T-helper 17 cell (primary cell): ENCODE results near the gene COLGALT1. TPM values are rescaled to one million over a fixed set of nuclear protein-coding genes. Genes with fewer than 3 reads are reported as not detected.
"Not testable (repeated sequence)": the region's sequence is repeated elsewhere in the genome, so short reads cannot be mapped to it uniquely, and the experiment has no call there.

Experiments
- ATAC-seq: fragments of 150-1000 bp; cut with Tn5 transposase; 2 replicates; pipeline ENCODE4 v1.10.0; 2021; ENCODE audit warnings: mild to moderate bottlenecking, moderate library complexity
- DNase-seq, 3 donors: peaks; one replicate each; pipeline versions ENCODE4 v3.0.0 to v3.0.0-alpha.2; 2020 to 2021
- H3K9me3 ChIP-seq: one replicate; pipeline ENCODE4 v1.7.0; 2013; ENCODE audit warnings: low read length, mild to moderate bottlenecking; ENCODE audit not compliant: control insufficient read depth, poor library complexity, severe bottlenecking
- H3K27ac Mint-ChIP-seq: one replicate; pipeline ENCODE4 v1.8.0; 2022; ENCODE audit warnings: mild to moderate bottlenecking, moderate library complexity, mixed read lengths
- H3K27me3 Mint-ChIP-seq: one replicate; pipeline ENCODE4 v1.8.0; 2022; ENCODE audit warnings: mixed read lengths
- H3K36me3 Mint-ChIP-seq: one replicate; pipeline ENCODE4 v1.8.0; 2022; ENCODE audit warnings: low read depth, mixed read lengths
- H3K4me1 Mint-ChIP-seq: one replicate; pipeline ENCODE4 v1.8.0; 2022; ENCODE audit warnings: mild to moderate bottlenecking, mixed read lengths
- H3K4me3 Mint-ChIP-seq: one replicate; pipeline ENCODE4 v1.8.0; 2022; ENCODE audit warnings: mild to moderate bottlenecking, moderate library complexity, mixed read lengths
- total RNA-seq, 4 donors: library from RNA in 2 of 4; stranded (reverse) in 2 of 4; gene quantifications; one replicate each; pipeline ENCODE4 v1.2.3 and lab custom pipeline; 2022 to 2026

Gene COLGALT1
- total RNA-seq: 10 to 100 TPM; 42.1 to 42.4 TPM
- total RNA-seq (lab: John Stamatoyannopoulos, UW): 59.4 to 77.3 reads per million in 2 donors

- Mint-ChIP-seq H3K4me1 (peaks cover 10% of the 10 kb centered on the region), H3K27ac (peak within 1 kb of the TSS; percentile 39), H3K27me3 (no peaks in the 10 kb centered on the region), H3K36me3 (peaks cover 6% of the 10 kb centered on the region), H3K4me3 (peak within 1 kb of the TSS; percentile 89)
- no peaks in the 10 kb centered on the region for H3K9me3 ChIP-seq
- DNase-seq (peak; percentile 94 to 98 (median 95)), ATAC-seq (peak; percentile 99)
These were observed at the start of gene COLGALT1 for GRCh38 chr19:17555480-17555928. Gene COLGALT1, plus strand, starts transcription at chr19:17555649. Its CDS starts 65 bp downstream, at chr19:17555714.

GRCh38 chr19:17506745-17507144 lies 48.7 kb upstream of the COLGALT1 start:
- DNase-seq (no peak), ATAC-seq (no peak)
- H3K9me3 ChIP-seq: no peaks in the 10 kb centered on the region
- Mint-ChIP-seq H3K27ac (no peak overlapping the region), H3K4me1 (peaks cover 15% of the 10 kb centered on the region), H3K4me3 (no peak overlapping the region), H3K36me3 (peaks cover 4% of the 10 kb centered on the region), H3K27me3 (no peaks in the 10 kb centered on the region)

- H3K27ac Mint-ChIP-seq, H3K9me3 ChIP-seq: not testable (repeated sequence)
These were observed 46.9 kb upstream of the COLGALT1 start for GRCh38 chr19:17508558-17508933.

GRCh38 chr19:17510220-17510993 lies 45.0 kb upstream of the COLGALT1 start:
- H3K36me3 Mint-ChIP-seq: peaks cover 2% of the 10 kb centered on the region
- no peak for DNase-seq

More at GRCh38 chr19:17508558-17508933, 46.9 kb upstream of the COLGALT1 start:
- ATAC-seq, DNase-seq, H3K36me3 Mint-ChIP-seq, H3K27me3 Mint-ChIP-seq: not testable (repeated sequence)
- H3K4me1 Mint-ChIP-seq: peaks cover 18% of the 10 kb centered on the region
- peak overlapping the region; percentile 33 for H3K4me3 Mint-ChIP-seq

GRCh38 chr19:17511724-17512573 lies 43.5 kb upstream of the COLGALT1 start:
- peak; percentile 80 for ATAC-seq
- H3K27ac Mint-ChIP-seq: peak overlapping the region; percentile 96
- H3K9me3 ChIP-seq: no peaks in the 10 kb centered on the region
- no peaks in the 10 kb centered on the region for H3K27me3 Mint-ChIP-seq
- peaks cover 18% of the 10 kb centered on the region for H3K4me1 Mint-ChIP-seq
- H3K4me3 Mint-ChIP-seq: peak overlapping the region; percentile 100
- peaks cover 2% of the 10 kb centered on the region for H3K36me3 Mint-ChIP-seq
- peak; percentile 74 to 78 (median 76) for DNase-seq

More at GRCh38 chr19:17510220-17510993, 45.0 kb upstream of the COLGALT1 start:
- H3K4me3 Mint-ChIP-seq: peak overlapping the region; percentile 100
- ATAC-seq: no peak
- no peaks in the 10 kb centered on the region for H3K27me3 Mint-ChIP-seq
- no peaks in the 10 kb centered on the region for H3K9me3 ChIP-seq
- H3K27ac Mint-ChIP-seq: peak overlapping the region; percentile 96
- peaks cover 18% of the 10 kb centered on the region for H3K4me1 Mint-ChIP-seq

GRCh38 chr19:17512574-17512939 lies 42.9 kb upstream of the COLGALT1 start:
- no peak for DNase-seq
- H3K27ac Mint-ChIP-seq: peak overlapping the region; percentile 96
- H3K4me3 Mint-ChIP-seq: peak overlapping the region; percentile 100
- H3K27me3 Mint-ChIP-seq: no peaks in the 10 kb centered on the region
- ATAC-seq: no peak
- peaks cover 18% of the 10 kb centered on the region for H3K4me1 Mint-ChIP-seq
- peaks cover 4% of the 10 kb centered on the region for H3K36me3 Mint-ChIP-seq
- no peaks in the 10 kb centered on the region for H3K9me3 ChIP-seq

- Mint-ChIP-seq H3K36me3 (peaks cover 4% of the 10 kb centered on the region), H3K27ac (no peak overlapping the region)
These were observed 39.9 kb upstream of the COLGALT1 start for GRCh38 chr19:17515408-17516149.

GRCh38 chr19:17517898-17518297 lies 37.6 kb upstream of the COLGALT1 start:
- H3K27me3 Mint-ChIP-seq: no peaks in the 10 kb centered on the region
- peaks cover 6% of the 10 kb centered on the region for H3K4me1 Mint-ChIP-seq

More at GRCh38 chr19:17515408-17516149, 39.9 kb upstream of the COLGALT1 start:
- ATAC-seq (no peak), DNase-seq (no peak)
- Mint-ChIP-seq H3K27me3 (no peaks in the 10 kb centered on the region), H3K4me3 (no peak overlapping the region), H3K4me1 (peaks cover 11% of the 10 kb centered on the region)
- no peaks in the 10 kb centered on the region for H3K9me3 ChIP-seq

GRCh38 chr19:17518654-17519053 lies 36.8 kb upstream of the COLGALT1 start:
- H3K27me3 Mint-ChIP-seq, H3K9me3 ChIP-seq, ATAC-seq, H3K27ac Mint-ChIP-seq, H3K36me3 Mint-ChIP-seq, H3K4me3 Mint-ChIP-seq, DNase-seq: not testable (repeated sequence)
- H3K4me1 Mint-ChIP-seq: peaks cover 13% of the 10 kb centered on the region

More at GRCh38 chr19:17517898-17518297, 37.6 kb upstream of the COLGALT1 start:
- ATAC-seq (no peak), DNase-seq (no peak)
- Mint-ChIP-seq H3K36me3 (peaks cover 2% of the 10 kb centered on the region), H3K4me3 (no peak overlapping the region), H3K27ac (no peak overlapping the region)
- H3K9me3 ChIP-seq: no peaks in the 10 kb centered on the region

- ATAC-seq (no peak), DNase-seq (no peak)
- H3K9me3 ChIP-seq: no peaks in the 10 kb centered on the region
- H3K27me3 Mint-ChIP-seq: no peaks in the 10 kb centered on the region
- peaks cover 21% of the 10 kb centered on the region for H3K4me1 Mint-ChIP-seq
- no peak overlapping the region for H3K4me3 Mint-ChIP-seq
- H3K36me3 Mint-ChIP-seq: peaks cover 2% of the 10 kb centered on the region
- no peak overlapping the region for H3K27ac Mint-ChIP-seq
These were observed 35.5 kb upstream of the COLGALT1 start for GRCh38 chr19:17519967-17520366.

GRCh38 chr19:17520865-17521264 lies 34.6 kb upstream of the COLGALT1 start:
- DNase-seq: no peak
- H3K27me3 Mint-ChIP-seq: no peaks in the 10 kb centered on the region
- ATAC-seq: no peak
- no peak overlapping the region for H3K27ac Mint-ChIP-seq
- H3K36me3 Mint-ChIP-seq: peaks cover 2% of the 10 kb centered on the region
- peaks cover 21% of the 10 kb centered on the region for H3K4me1 Mint-ChIP-seq
- H3K9me3 ChIP-seq: no peaks in the 10 kb centered on the region
- H3K4me3 Mint-ChIP-seq: no peak overlapping the region

GRCh38 chr19:17522988-17523872 lies 32.2 kb upstream of the COLGALT1 start:
- peaks cover 21% of the 10 kb centered on the region for H3K4me1 Mint-ChIP-seq
- peak; percentile 70 for ATAC-seq
- peak overlapping the region; percentile 80 for H3K4me3 Mint-ChIP-seq
- peak overlapping the region; percentile 78 for H3K27ac Mint-ChIP-seq
- no peak for DNase-seq
- H3K36me3 Mint-ChIP-seq: no peaks in the 10 kb centered on the region
- H3K9me3 ChIP-seq: no peaks in the 10 kb centered on the region
- H3K27me3 Mint-ChIP-seq: no peaks in the 10 kb centered on the region
